ENCODE results near the gene CUX1.

Gene CUX1

DNA sequence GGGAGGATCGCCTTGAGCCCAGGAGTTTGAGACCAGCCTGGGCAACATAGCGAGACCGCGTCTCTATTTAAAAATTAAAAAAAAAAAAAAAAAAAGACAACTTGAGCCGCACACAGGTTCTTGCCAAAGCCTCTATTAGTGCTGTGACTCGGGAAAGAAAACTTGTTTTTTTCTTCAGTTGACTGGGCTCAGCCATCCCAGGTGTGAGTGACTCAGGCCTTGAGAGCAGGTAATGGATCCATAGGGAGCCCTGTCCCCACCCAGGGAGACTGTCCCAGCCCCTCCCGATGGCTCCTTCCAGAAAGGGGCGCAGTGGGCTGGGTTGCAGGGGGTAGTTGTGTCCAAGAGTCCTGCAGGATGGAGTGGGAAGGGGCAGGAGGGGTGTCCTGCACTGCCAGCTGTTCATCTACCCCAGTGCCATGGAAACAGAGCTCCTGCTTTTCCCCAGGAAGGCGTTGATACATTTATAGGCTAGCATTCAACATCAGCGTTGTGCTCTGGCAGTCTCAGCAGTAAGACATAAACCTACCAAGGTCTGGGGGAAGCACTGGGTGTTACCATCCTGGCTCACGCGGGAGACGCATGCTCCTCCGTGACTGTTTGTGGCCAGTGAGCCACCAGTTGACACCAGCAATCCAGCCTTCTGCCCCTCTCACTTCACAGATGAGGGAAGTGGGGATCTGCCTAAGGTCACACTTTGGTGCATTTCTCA is 126.6 kb downstream of the CUX1 start:
- DNase-seq: no peak
- no peak overlapping the region for H3K4me3 Mint-ChIP-seq
- no peaks in the 10 kb centered on the region for H3K27me3 Mint-ChIP-seq
- H3K36me3 Mint-ChIP-seq: no peaks in the 10 kb centered on the region
- H3K4me1 Mint-ChIP-seq: no peaks in the 10 kb centered on the region
- no peak overlapping the region for H3K27ac Mint-ChIP-seq
- CTCF ChIA-PET: no interaction called here
- no peaks in the 10 kb centered on the region for H3K9me3 Mint-ChIP-seq

GRCh38 chr7:101944611-101945010 is 127.2 kb downstream of the CUX1 start:
- Mint-ChIP-seq H3K36me3 (no peaks in the 10 kb centered on the region), H3K27ac (no peak overlapping the region), H3K4me1 (no peaks in the 10 kb centered on the region), H3K4me3 (no peak overlapping the region), H3K27me3 (no peaks in the 10 kb centered on the region), H3K9me3 (no peaks in the 10 kb centered on the region)
- no peak for DNase-seq
- CTCF ChIA-PET: no interaction called here

DNA sequence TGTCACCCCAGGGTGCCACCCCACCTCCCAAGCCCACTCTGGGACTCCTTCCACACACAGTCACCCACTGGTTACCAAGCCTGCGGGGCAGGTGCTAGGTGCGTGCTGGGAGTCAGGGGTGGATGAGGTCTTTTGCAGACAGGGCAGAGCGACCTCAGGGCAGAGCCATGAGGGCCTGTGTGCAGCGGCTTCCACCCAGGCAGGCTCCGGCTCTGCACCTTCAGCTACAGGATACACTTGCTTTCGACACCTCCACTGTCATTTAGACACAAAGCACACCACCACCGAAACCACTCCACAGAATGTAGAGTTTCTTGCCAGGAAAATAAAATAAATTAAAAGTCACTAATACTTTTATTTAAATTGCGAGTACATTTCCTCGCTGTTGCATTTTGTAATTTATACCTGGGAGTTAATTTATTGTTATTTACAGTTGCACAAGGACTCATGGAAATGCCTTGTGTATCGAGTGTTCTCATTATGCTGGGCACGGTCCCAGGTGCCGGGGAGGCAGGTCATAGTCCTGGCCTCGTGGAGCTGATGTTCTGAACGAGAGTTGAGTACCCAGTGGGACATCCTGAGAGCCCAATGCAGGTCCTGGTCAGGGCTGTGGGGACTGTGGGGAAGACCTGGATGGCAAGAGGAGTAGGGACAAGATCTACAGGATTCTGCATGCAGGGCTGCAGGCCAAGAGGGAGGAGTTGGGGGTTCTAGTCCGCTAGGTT is 127.8 kb downstream of the CUX1 start:
- CTCF ChIA-PET: no interaction called here
- Mint-ChIP-seq H3K9me3 (no peaks in the 10 kb centered on the region), H3K36me3 (no peaks in the 10 kb centered on the region), H3K4me1 (no peaks in the 10 kb centered on the region), H3K27me3 (no peaks in the 10 kb centered on the region), H3K27ac (no peak overlapping the region), H3K4me3 (no peak overlapping the region)
- DNase-seq: no peak

GRCh38 chr7:101947899-101948298 is 130.5 kb downstream of the CUX1 start:
- DNase-seq: no peak
- no peaks in the 10 kb centered on the region for H3K9me3 Mint-ChIP-seq
- H3K4me1 Mint-ChIP-seq: no peaks in the 10 kb centered on the region
- no peaks in the 10 kb centered on the region for H3K36me3 Mint-ChIP-seq
- no peak overlapping the region for H3K4me3 Mint-ChIP-seq
- H3K27me3 Mint-ChIP-seq: no peaks in the 10 kb centered on the region
- CTCF ChIA-PET: no interaction called here
- no peak overlapping the region for H3K27ac Mint-ChIP-seq

- no peak for DNase-seq
- H3K9me3 Mint-ChIP-seq: no peaks in the 10 kb centered on the region
- no peak overlapping the region for H3K27ac Mint-ChIP-seq
- no peaks in the 10 kb centered on the region for H3K36me3 Mint-ChIP-seq
- CTCF ChIA-PET: no interaction called here
- no peak overlapping the region for H3K4me3 Mint-ChIP-seq
- no peaks in the 10 kb centered on the region for H3K27me3 Mint-ChIP-seq
- H3K4me1 Mint-ChIP-seq: no peaks in the 10 kb centered on the region
Observed at GRCh38 chr7:101948650-101949049, 131.2 kb downstream of the CUX1 start.

GRCh38 chr7:101950450-101951119 is 133.2 kb downstream of the CUX1 start:
- DNase-seq: no peak
- CTCF ChIA-PET: no interaction called here
- Mint-ChIP-seq H3K36me3 (no peaks in the 10 kb centered on the region), H3K4me3 (no peak overlapping the region), H3K27ac (peak overlapping the region; percentile 65), H3K9me3 (no peaks in the 10 kb centered on the region), H3K4me1 (no peaks in the 10 kb centered on the region), H3K27me3 (no peaks in the 10 kb centered on the region)

GRCh38 chr7:101951757-101952156 is 134.3 kb downstream of the CUX1 start:
- H3K4me1 Mint-ChIP-seq: no peaks in the 10 kb centered on the region
- no peaks in the 10 kb centered on the region for H3K36me3 Mint-ChIP-seq
- H3K27me3 Mint-ChIP-seq: no peaks in the 10 kb centered on the region
- CTCF ChIA-PET: interaction anchor here (0.7 kb wide), 1 partner anchor 355 kb away, joined by 3 read pairs; no protein-coding TSS in a partner anchor
- H3K9me3 Mint-ChIP-seq: no peaks in the 10 kb centered on the region
- H3K4me3 Mint-ChIP-seq: no peak overlapping the region
- DNase-seq: no peak
- H3K27ac Mint-ChIP-seq: no peak overlapping the region

GRCh38 chr7:101952355-101953247 is 135.2 kb downstream of the CUX1 start:
- DNase-seq: no peak
- CTCF ChIA-PET: interaction anchor here (0.7 kb wide), 1 partner anchor 356 kb away, joined by 3 read pairs; no protein-coding TSS in a partner anchor
- H3K4me1 Mint-ChIP-seq: no peaks in the 10 kb centered on the region
- H3K4me3 Mint-ChIP-seq: no peak overlapping the region
- H3K9me3 Mint-ChIP-seq: no peaks in the 10 kb centered on the region
- H3K27ac Mint-ChIP-seq: no peak overlapping the region
- H3K36me3 Mint-ChIP-seq: no peaks in the 10 kb centered on the region
- no peaks in the 10 kb centered on the region for H3K27me3 Mint-ChIP-seq

GRCh38 chr7:101953248-101953819 is 135.9 kb downstream of the CUX1 start:
- H3K36me3 Mint-ChIP-seq: no peaks in the 10 kb centered on the region
- no peaks in the 10 kb centered on the region for H3K4me1 Mint-ChIP-seq
- H3K4me3 Mint-ChIP-seq: no peak overlapping the region
- no peaks in the 10 kb centered on the region for H3K27me3 Mint-ChIP-seq
- H3K27ac Mint-ChIP-seq: no peak overlapping the region
- H3K9me3 Mint-ChIP-seq: no peaks in the 10 kb centered on the region
- no peak for DNase-seq
- CTCF ChIA-PET: no interaction called here

DNA sequence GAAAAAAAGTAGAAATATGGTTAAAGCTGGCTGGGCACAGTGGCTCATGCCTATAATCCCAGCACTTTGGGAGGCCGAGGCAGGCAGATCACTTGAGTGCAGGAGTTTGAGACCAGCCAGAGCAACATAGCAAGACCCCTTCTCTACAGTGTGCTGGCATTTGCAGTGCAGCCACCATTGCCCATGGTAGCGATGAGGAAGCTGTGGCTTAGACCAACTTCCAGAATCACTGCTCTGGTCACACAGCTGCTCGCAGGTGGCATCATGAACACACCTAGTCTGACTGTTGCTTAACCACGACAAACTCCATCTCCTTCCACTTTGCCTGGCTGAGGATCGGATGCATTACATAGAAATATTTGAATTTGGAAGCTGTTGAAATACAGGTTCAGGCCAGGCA is 137.1 kb downstream of the CUX1 start:
- Mint-ChIP-seq H3K27ac (no peak overlapping the region), H3K4me1 (no peaks in the 10 kb centered on the region), H3K4me3 (no peak overlapping the region), H3K27me3 (no peaks in the 10 kb centered on the region), H3K9me3 (no peaks in the 10 kb centered on the region), H3K36me3 (no peaks in the 10 kb centered on the region)
- DNase-seq: no peak
- CTCF ChIA-PET: no interaction called here

DNA sequence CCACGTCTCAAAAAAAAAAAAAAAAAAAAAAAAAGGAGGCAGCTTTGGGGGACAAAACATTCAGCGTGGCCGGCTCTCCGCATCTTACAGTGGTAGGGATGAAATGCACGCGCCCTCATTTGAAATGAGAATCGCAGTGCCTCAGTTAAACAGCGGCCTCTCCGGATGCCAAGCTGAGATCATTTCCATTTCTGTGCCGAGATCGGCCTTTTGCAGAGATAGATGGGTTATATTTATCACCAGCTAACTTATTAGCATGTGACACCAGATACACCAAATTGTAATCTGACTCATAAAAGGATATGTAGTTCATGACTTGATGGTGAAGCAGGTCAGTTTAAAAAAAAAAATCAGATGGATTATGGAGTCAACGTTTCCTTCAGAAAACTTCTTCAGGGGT is 138.7 kb downstream of the CUX1 start:
- no peaks in the 10 kb centered on the region for H3K9me3 Mint-ChIP-seq
- H3K4me1 Mint-ChIP-seq: no peaks in the 10 kb centered on the region
- DNase-seq: no peak
- no peak overlapping the region for H3K4me3 Mint-ChIP-seq
- H3K27ac Mint-ChIP-seq: peak overlapping the region; percentile 19
- no peaks in the 10 kb centered on the region for H3K36me3 Mint-ChIP-seq
- CTCF ChIA-PET: no interaction called here
- H3K27me3 Mint-ChIP-seq: no peaks in the 10 kb centered on the region

GRCh38 chr7:101957744-101958525 is 140.5 kb downstream of the CUX1 start:
- H3K9me3 Mint-ChIP-seq: no peaks in the 10 kb centered on the region
- peak overlapping the region; percentile 46 for H3K27ac Mint-ChIP-seq
- H3K36me3 Mint-ChIP-seq: no peaks in the 10 kb centered on the region

GRCh38 chr7:101959342-101959741 is 141.9 kb downstream of the CUX1 start:
- no peak for DNase-seq
- Mint-ChIP-seq H3K4me1 (no peaks in the 10 kb centered on the region), H3K36me3 (no peaks in the 10 kb centered on the region), H3K4me3 (no peak overlapping the region), H3K9me3 (no peaks in the 10 kb centered on the region), H3K27ac (no peak overlapping the region), H3K27me3 (no peaks in the 10 kb centered on the region)
- CTCF ChIA-PET: no interaction called here

More at GRCh38 chr7:101957744-101958525, 140.5 kb downstream of the CUX1 start:
- Mint-ChIP-seq H3K4me3 (no peak overlapping the region), H3K4me1 (no peaks in the 10 kb centered on the region), H3K27me3 (no peaks in the 10 kb centered on the region)
- no peak for DNase-seq
- CTCF ChIA-PET: no interaction called here

Data from activated naive CD4-positive, alpha-beta T cell treated with anti-CD3 and anti-CD28 coated beads, Interleukin-2, amount 10 ng/mL, durations not matched to agents 7 days and 5 days (primary cell).